CD4-positive, alpha-beta T cell treated with Interleukin-21 for 1 hour (primary cell): Measurements from ENCODE around the gene ZFAND2B.
"Not testable (repeated sequence)": the region's sequence is repeated elsewhere in the genome, so short reads cannot be mapped to it uniquely, and the experiment has no call there.

Experiments used
- DNase-seq: peaks from one replicate; pipeline ENCODE4 v3.0.0-alpha.2; 2020

Gene ZFAND2B

GRCh38 chr2:219176818-219177551 is 29.6 kb upstream of the ZFAND2B start, which contains the start of gene CNPPD1:
CNPPD1 (minus strand) TSS chr2:219176925; CDS start chr2:219176828, 97 bp downstream.
- DNase-seq, result peak; percentile 89

- peak; percentile 89 for DNase-seq
These were observed 28.8 kb upstream of the ZFAND2B start, which contains the start of gene RETREG2 for GRCh38 chr2:219177552-219178376. RETREG2 (plus strand) TSS chr2:219178275; CDS start chr2:219178353, 78 bp downstream.

- peak; percentile 48 for DNase-seq
These were observed 28.0 kb upstream of the ZFAND2B start for GRCh38 chr2:219178377-219179175.

GRCh38 chr2:219179601-219180465 is 26.7 kb upstream of the ZFAND2B start:
- DNase-seq, result no peak

GRCh38 chr2:219180961-219181360 is 25.6 kb upstream of the ZFAND2B start:
- no peak for DNase-seq

GRCh38 chr2:219181531-219181930 is 25.1 kb upstream of the ZFAND2B start:
- DNase-seq, result no peak

- DNase-seq, result no peak
These were observed 24.0 kb upstream of the ZFAND2B start for GRCh38 chr2:219182331-219183150.

GRCh38 chr2:219183151-219183772 is 23.3 kb upstream of the ZFAND2B start:
- DNase-seq, result no peak

- no peak for DNase-seq
These were observed 22.5 kb upstream of the ZFAND2B start for GRCh38 chr2:219184121-219184520.

- no peak for DNase-seq
These were observed 19.7 kb upstream of the ZFAND2B start for GRCh38 chr2:219186754-219187456.

GRCh38 chr2:219197388-219197787 is 9.2 kb upstream of the ZFAND2B start:
- no peak for DNase-seq

- DNase-seq, result no peak
These were observed 7.6 kb upstream of the ZFAND2B start for GRCh38 chr2:219198974-219199373.

- no peak for DNase-seq
These were observed 6.9 kb upstream of the ZFAND2B start for GRCh38 chr2:219199470-219200211.

- peak; percentile 63 for DNase-seq
These were observed 5.9 kb upstream of the ZFAND2B start for GRCh38 chr2:219200502-219201326.

GRCh38 chr2:219201331-219201730 is 5.3 kb upstream of the ZFAND2B start:
- not testable (repeated sequence) for DNase-seq

- DNase-seq, result no peak
These were observed 2.0 kb upstream of the ZFAND2B start for GRCh38 chr2:219204425-219205164.

- no peak for DNase-seq
These were observed 1.4 kb upstream of the ZFAND2B start for GRCh38 chr2:219205165-219205538.

GRCh38 chr2:219205981-219206327 is 628 bp upstream of the ZFAND2B start:
- no peak for DNase-seq
